HepG2 (cell line): ENCODE results near the gene CD14. TPM values are rescaled to one million over a fixed set of nuclear protein-coding genes. Genes with fewer than 3 reads are reported as not detected.

ENCODE experiments used
- BATF2 ChIP-seq: sonication (generic); formaldehyde crosslinking; IDR thresholded peaks from 2 replicates; pipeline ENCODE4 v1.8.0; 2022; ENCODE audit warnings: mild to moderate bottlenecking, missing genetic modification reagents, moderate library complexity
- FOXP1 ChIP-seq, 2 experiments: fragments of 450-650 bp in 1 of 2; IDR thresholded peaks; 2 replicates each; pipeline ENCODE4 v1.6.1; 2017 to 2018; ENCODE audit warnings: antibody characterized with exemption in 1 of 2
- GMEB1 ChIP-seq: sonication (generic); formaldehyde crosslinking; IDR thresholded peaks from 2 replicates; pipeline ENCODE4 v1.5.1; 2020; ENCODE audit warnings: missing genetic modification reagents, mild to moderate bottlenecking, borderline replicate concordance
- GRHL1 ChIP-seq: sonication (generic); formaldehyde crosslinking; conservative IDR thresholded peaks from 2 replicates; pipeline ENCODE4 v1.8.0; 2022; ENCODE audit warnings: missing genetic modification reagents
- HNRNPH1 ChIP-seq: fragments of 200-400 bp; formaldehyde crosslinking; optimal IDR thresholded peaks from 2 replicates; pipeline ENCODE3; 2017; ENCODE audit warnings: mild to moderate bottlenecking, low read depth, low read length
- JARID2 ChIP-seq: sonication (generic); formaldehyde crosslinking; IDR thresholded peaks from 2 replicates; pipeline ENCODE4 v1.8.1; 2023; ENCODE audit warnings: missing genetic modification reagents, inconsistent platforms; ENCODE audit not compliant: insufficient replicate concordance
- NFE2L1 ChIP-seq: sonication (generic); formaldehyde crosslinking; IDR thresholded peaks from 2 replicates; pipeline ENCODE4 v1.4.0; 2020; ENCODE audit warnings: missing genetic modification reagents, mild to moderate bottlenecking, borderline replicate concordance
- PLRG1 ChIP-seq: fragments of 450-650 bp; conservative IDR thresholded peaks from 2 replicates; pipeline ENCODE4 v1.6.1; 2016
- SAFB2 ChIP-seq: sonication (generic); formaldehyde crosslinking; IDR thresholded peaks from 2 replicates; pipeline ENCODE4 v1.5.1; 2020; ENCODE audit warnings: missing genetic modification reagents, low read depth, mild to moderate bottlenecking, borderline replicate concordance
- SOX6 ChIP-seq, 2 experiments: fragments of 450-650 bp in 1 of 2; sonication (generic) in 1 of 2; formaldehyde crosslinking in 1 of 2; IDR thresholded peaks; 2 replicates each; pipeline versions ENCODE4 v1.4.0 to v1.6.1; 2017 to 2020; ENCODE audit warnings: antibody characterized with exemption in 1 of 2, mild to moderate bottlenecking in 1 of 2, missing genetic modification reagents in 1 of 2
- TP53 ChIP-seq: sonication (generic); formaldehyde crosslinking; conservative IDR thresholded peaks from 2 replicates; pipeline ENCODE4 v1.4.0; 2020; ENCODE audit warnings: missing genetic modification reagents
- YEATS4 ChIP-seq: sonication (generic); formaldehyde crosslinking; IDR thresholded peaks from 2 replicates; pipeline ENCODE4 v1.4.0; 2020; ENCODE audit warnings: missing genetic modification reagents, borderline replicate concordance
- ZNF17 ChIP-seq: sonication (generic); formaldehyde crosslinking; IDR thresholded peaks from 2 replicates; pipeline ENCODE4 v1.5.0; 2020; ENCODE audit warnings: mild to moderate bottlenecking, missing genetic modification reagents
- ZNF337 ChIP-seq: sonication (generic); formaldehyde crosslinking; IDR thresholded peaks from 2 replicates; pipeline ENCODE4 v1.5.1; 2020; ENCODE audit warnings: missing genetic modification reagents, low read depth, mild to moderate bottlenecking, borderline replicate concordance
- ZNF430 ChIP-seq: sonication (generic); formaldehyde crosslinking; IDR thresholded peaks from 2 replicates; pipeline ENCODE4 v1.9.0; 2021; ENCODE audit warnings: mild to moderate bottlenecking, missing genetic modification reagents
- ZNF703 ChIP-seq: sonication (generic); formaldehyde crosslinking; IDR thresholded peaks from 2 replicates; pipeline ENCODE4 v1.5.1; 2020; ENCODE audit warnings: missing genetic modification reagents, mild to moderate bottlenecking, moderate library complexity, borderline replicate concordance
- ZNF747 ChIP-seq: sonication (generic); formaldehyde crosslinking; IDR thresholded peaks from 2 replicates; pipeline ENCODE4 v1.8.1; 2023; ENCODE audit warnings: missing genetic modification reagents, mild to moderate bottlenecking, borderline replicate concordance
- polyA plus RNA-seq, 8 experiments: library from polyadenylated mRNA; depleted of rRNA in 3 of 8; stranded (reverse) in 7 of 8; unstranded in 1 of 8; fragments of >200 nt; fragmentation: Illumina TruSeq in 4 of 8; extraction: Trizol in 4 of 8; gene quantifications; 2 replicates each; pipeline versions ENCODE4 v1.2.1 to v1.2.3, GENCODE V29; 2011 to 2016; ENCODE audit warnings: low read depth in 4 of 8, missing spikeins in 1 of 8, mixed read lengths in 1 of 8; ENCODE audit not compliant: insufficient read depth in 1 of 8
- total RNA-seq, 5 experiments: library from RNA; depleted of rRNA; stranded (reverse); fragments of >200 nt; fragmentation: Illumina TruSeq; extraction: Trizol; gene quantifications; 2 replicates each; pipeline ENCODE4 v1.2.3, GENCODE V29; 2016; ENCODE audit warnings: low read depth in 1 of 5
- TF ChIP-seq, protein P1 (sequence below): sonication (generic); formaldehyde crosslinking; IDR thresholded peaks from 2 replicates; pipeline ENCODE4 v1.8.0; 2022; ENCODE audit warnings: missing genetic modification reagents, mild to moderate bottlenecking, moderate library complexity, borderline replicate concordance

Gene CD14
- total and polyA plus RNA-seq, 2 of the 13 experiments (the other 11 are each of a cell fraction or from before 2014, with no cell fraction given) = 1.7 to 4.7 TPM

GRCh38 chr5:140639148-140639981 is 6.4 kb upstream of the CD14 start, which contains the start of gene TMCO6 (continued):
- TF ChIP-seq NFE2L1 (no peak), HNRNPH1 (no peak), GMEB1 (CRISPR knock-in tag) (no peak; the same call in 1 of the 2 replicates), SOX6 (IDR thresholded peaks at IDR 0.05) (no peak), SOX6 (CRISPR knock-in tag; IDR thresholded peaks at IDR 0.05) (peak; percentile 92), ZNF17 (CRISPR knock-in tag) (no peak), ZNF430 (CRISPR knock-in tag) (peak; percentile 91; the same call in 1 of the 2 replicates), BATF2 (CRISPR knock-in tag) (no peak), GRHL1 (CRISPR knock-in tag) (no peak), PLRG1 (no peak), JARID2 (CRISPR knock-in tag) (no peak), FOXP1 (IDR thresholded peaks at IDR 0.05) (0 out of 2 replicates have a peak, but pooled peaks have one; percentile 32), FOXP1 (CRISPR knock-in tag; IDR thresholded peaks at IDR 0.05) (peak; percentile 81; the same call in 1 of the 2 replicates), SAFB2 (CRISPR knock-in tag) (peak; percentile 79; the same call in 1 of the 2 replicates), YEATS4 (CRISPR knock-in tag) (peak; percentile 69; the same call in 1 of the 2 replicates), ZNF703 (CRISPR knock-in tag) (no peak), ZNF337 (CRISPR knock-in tag) (no peak), TP53 (CRISPR knock-in tag) (no peak), ZNF747 (peak; percentile 83)
- TF ChIP-seq, protein P1, sequence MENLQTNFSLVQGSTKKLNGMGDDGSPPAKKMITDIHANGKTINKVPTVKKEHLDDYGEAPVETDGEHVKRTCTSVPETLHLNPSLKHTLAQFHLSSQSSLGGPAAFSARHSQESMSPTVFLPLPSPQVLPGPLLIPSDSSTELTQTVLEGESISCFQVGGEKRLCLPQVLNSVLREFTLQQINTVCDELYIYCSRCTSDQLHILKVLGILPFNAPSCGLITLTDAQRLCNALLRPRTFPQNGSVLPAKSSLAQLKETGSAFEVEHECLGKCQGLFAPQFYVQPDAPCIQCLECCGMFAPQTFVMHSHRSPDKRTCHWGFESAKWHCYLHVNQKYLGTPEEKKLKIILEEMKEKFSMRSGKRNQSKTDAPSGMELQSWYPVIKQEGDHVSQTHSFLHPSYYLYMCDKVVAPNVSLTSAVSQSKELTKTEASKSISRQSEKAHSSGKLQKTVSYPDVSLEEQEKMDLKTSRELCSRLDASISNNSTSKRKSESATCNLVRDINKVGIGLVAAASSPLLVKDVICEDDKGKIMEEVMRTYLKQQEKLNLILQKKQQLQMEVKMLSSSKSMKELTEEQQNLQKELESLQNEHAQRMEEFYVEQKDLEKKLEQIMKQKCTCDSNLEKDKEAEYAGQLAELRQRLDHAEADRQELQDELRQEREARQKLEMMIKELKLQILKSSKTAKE (CRISPR knock-in tag) = peak; percentile 72
